ENCODE data around the gene NUFIP2.
"Not testable (repeated sequence)": the region's sequence is repeated elsewhere in the genome, so short reads cannot be mapped to it uniquely, and the experiment has no call there.

Gene NUFIP2, protein sequence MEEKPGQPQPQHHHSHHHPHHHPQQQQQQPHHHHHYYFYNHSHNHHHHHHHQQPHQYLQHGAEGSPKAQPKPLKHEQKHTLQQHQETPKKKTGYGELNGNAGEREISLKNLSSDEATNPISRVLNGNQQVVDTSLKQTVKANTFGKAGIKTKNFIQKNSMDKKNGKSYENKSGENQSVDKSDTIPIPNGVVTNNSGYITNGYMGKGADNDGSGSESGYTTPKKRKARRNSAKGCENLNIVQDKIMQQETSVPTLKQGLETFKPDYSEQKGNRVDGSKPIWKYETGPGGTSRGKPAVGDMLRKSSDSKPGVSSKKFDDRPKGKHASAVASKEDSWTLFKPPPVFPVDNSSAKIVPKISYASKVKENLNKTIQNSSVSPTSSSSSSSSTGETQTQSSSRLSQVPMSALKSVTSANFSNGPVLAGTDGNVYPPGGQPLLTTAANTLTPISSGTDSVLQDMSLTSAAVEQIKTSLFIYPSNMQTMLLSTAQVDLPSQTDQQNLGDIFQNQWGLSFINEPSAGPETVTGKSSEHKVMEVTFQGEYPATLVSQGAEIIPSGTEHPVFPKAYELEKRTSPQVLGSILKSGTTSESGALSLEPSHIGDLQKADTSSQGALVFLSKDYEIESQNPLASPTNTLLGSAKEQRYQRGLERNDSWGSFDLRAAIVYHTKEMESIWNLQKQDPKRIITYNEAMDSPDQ
- long read RNA-seq, donor 1, full-length matches to known transcripts, result 10 of 16 reads
- long read RNA-seq, donor 1, partial matches to known transcripts, result 6 of 16 reads
- long read RNA-seq, donor 1, other reads (novel, unspliced or antisense), result 0 of 16 reads
- long read RNA-seq, donor 2, full-length matches to known transcripts, result 1 of 1 reads
- long read RNA-seq, donor 2, partial matches to known transcripts, result 0 of 1 reads
- long read RNA-seq, donor 2, other reads (novel, unspliced or antisense), result 0 of 1 reads
- long read RNA-seq, donor 3, result 0 reads
- long read RNA-seq, donor 4, full-length matches to known transcripts, result 9 of 18 reads
- long read RNA-seq, donor 4, partial matches to known transcripts, result 9 of 18 reads
- long read RNA-seq, donor 4, other reads (novel, unspliced or antisense), result 0 of 18 reads
- long read RNA-seq, donor 5, result 0 reads
- long read RNA-seq, donor 6, full-length matches to known transcripts, result 5 of 19 reads
- long read RNA-seq, donor 6, partial matches to known transcripts, result 14 of 19 reads
- long read RNA-seq, donor 6, other reads (novel, unspliced or antisense), result 0 of 19 reads
- long read RNA-seq, donor 7, result 0 reads
- long read RNA-seq, donor 8, full-length matches to known transcripts, result 5 of 5 reads
- long read RNA-seq, donor 8, partial matches to known transcripts, result 0 of 5 reads
- long read RNA-seq, donor 8, other reads (novel, unspliced or antisense), result 0 of 5 reads

DNA sequence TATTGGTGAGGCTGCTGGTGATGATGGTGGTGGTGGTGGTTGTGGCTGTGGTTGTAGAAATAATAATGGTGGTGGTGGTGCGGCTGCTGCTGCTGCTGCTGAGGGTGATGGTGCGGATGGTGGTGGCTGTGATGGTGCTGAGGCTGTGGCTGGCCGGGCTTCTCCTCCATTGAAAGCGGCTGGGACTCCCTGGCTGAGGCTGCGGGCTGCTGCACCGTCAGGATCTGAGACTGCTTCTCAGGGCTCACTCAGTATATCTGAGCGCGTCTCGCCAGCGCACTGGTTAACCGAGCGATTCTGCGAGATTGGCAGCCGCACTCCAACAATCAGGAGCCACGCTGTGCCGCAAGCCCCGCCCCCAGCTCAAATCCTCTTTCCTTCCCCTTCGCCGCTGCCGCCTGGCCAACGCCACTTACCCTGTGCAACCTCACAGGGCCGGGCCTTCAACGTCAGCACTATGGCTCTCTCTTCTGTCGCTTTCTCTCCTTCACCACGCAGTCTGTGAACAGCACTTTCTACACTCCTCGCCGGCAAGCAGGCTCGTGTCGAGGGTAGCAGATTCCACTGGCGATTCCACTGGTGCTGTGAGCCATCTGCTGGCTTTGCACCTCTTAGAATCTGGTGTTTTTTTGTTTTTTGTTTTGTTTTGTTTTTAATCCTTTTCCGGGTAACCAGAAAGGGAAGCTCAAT is at the start of gene NUFIP2:
TSS of gene NUFIP2 (minus strand) at position 259 of the 690 bp plus-strand sequence. CDS start at position 170, 89 bp downstream.
- DNase-seq, result peak; percentile 89

DNA sequence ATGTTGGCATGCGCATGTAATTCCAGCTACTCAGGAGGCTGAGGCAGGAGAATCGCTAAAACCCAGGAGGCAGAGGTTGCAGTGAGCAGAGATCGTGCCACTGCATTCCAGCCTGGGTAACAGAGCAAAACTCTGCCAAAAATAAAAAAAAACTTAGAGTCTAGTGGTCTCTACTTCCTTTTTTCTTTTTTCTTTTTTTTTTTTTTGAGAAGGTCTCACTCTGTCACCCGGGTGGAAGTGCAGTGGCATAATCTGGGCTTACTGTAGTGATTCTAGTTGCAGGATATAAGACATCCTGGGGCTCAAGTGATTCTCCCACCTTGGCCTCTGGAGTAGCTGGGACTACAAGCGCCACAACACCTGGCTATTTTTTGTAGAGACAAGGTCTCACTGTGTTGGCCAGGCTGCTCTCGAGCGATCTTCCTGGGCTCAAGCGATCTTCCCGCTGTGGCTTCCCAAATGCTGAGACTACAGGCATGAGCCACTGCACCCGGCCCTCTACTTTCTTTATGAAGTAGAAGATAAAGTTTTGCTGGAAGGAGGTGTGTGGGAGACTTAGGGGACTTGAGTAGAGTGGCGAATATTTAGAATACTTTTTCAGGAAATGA is 48.3 kb upstream of the NUFIP2 start:
- DNase-seq, result no peak

DNA sequence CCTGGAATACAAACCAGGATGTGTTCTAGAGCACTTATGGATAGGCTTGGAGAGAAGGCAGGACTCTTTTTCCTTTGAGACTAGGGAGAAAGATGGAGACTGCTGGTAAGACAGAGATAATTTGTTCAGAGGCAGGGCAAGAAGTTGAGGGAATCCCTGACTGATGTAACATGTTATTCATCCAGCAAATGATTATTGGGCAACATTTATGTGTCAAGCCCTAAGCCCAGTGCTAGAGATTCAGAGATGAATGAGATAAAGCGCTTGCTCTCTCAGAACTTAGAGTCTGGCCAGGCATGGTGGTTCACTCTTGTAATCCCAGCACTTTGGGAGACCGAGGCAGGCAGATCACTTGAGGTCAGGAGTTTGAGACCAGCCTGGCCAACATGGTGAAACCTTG is 47.8 kb upstream of the NUFIP2 start:
- DNase-seq, result no peak

DNA sequence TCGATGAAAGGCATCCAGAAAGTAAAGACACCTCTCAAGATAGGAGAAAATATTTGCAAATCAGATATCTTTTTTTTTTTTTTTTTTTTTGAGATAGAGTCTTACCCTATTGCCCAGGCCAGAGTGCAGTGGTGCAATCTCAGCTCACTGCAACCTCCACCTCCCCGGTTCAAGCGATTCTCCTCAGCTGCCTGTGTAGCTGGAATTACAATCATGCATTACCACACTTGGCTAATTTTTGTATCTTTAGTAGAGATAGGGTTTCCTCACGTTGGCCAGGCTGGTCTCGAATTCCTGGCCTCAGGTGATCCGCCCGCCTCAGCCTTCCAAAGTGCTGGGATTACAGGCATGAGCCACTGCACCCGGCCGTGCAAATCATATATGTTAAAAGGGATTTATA is 45.1 kb upstream of the NUFIP2 start:
- not testable (repeated sequence) for DNase-seq

DNA sequence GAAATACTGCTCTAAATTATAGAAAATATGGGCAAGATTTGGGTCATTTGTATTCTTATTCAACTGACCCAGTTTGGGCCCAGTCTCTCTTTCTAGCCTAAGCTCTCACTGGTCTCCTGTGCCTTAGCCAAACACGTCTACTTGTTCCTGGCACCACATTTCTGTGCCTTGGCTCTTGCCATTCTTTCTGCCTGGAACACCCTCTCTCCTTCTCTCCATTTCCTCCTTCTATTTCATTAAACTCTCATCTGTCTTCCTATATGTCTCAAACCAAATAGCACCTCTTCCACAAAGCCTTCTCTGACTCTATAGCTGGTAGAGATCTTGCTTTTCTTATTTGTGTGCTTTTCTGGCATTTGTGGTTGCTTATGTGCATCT is 37.7 kb upstream of the NUFIP2 start:
- no peak for DNase-seq

DNA sequence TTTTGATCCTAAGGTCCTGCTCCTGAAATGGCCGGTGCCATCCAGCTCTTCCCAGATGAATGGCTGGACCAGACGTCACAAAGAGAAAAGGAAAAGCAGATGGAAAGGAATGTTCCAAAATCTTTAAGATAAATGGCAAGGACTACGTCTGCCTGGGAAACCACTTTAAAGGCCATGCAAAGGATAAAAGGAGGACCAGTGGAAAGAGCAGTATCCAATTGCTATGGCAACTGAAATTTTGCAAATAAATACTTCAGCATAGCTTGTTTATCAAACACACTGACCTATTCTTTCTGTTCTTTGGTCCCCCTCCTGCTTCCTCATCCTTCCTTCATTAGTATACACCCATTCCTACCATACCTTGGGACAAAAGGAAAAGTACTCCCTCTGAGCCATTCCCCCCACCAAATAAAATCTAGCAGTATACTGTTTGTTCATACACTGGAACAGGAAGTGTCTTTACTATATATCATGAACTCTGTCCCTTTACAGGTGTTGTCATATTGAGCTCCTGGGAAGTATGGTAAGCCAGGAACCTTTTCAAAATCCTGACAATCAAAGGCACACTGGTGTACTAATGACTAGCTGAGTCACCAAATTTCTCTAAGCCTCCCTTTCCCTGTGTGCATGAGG is 37.2 kb upstream of the NUFIP2 start:
- no peak for DNase-seq

DNA sequence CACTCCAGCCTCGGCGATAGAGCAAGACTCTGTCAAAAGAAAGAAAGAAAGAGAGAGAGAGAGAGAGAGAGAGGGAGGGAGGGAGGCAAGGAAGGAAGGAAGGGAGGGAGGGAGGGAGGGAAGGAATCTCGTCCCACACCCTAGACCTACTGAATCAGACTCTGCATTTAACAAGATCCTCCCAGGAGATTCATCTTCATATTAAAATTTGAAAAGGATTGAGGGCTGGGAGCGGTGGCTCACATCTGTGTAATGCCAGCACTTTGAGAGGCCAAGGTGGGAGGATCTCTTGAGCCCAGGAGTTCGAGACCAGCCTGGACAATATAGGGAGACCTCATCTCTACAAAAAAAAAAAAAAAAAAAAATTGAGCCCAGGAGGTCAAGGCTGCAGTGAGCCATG is 33.5 kb upstream of the NUFIP2 start:
- no peak for DNase-seq

DNA sequence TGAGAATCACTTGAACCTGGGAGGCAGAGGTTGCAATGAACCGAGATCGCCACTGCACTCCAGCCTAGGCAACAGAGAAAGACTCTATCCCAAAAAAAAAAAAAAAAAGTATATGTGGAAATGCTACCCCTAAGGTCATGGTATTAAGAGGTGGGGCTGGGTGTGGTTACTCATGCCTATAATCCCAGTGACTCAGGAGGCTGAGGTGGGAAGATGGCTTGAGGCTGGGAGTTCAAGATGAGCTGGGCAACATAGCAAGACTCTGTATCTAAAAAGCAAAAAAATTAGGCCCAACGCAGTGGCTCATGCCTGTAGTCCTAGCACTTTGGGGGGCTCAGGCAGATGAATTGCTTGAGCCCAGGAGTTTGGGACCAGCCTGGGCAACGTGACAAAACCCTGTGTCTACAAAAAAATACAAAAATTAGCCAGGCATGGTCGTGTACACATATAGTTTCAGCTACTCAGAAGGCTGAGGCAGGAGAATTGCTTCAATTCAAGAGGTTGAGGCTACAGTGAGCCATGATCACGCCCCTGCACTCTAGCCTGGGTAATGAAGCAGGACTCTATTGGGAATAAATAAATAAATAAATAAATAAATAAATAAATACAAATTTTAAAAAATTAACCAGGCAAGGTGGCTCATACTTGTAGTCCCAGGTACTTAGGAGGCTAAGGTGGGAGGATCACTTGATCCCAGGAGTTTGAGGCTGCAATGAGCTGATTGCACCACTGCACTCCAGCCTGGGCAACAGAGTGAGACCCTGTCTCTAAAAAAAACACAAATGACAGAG is 32.3 kb upstream of the NUFIP2 start:
- no peak for DNase-seq

DNA sequence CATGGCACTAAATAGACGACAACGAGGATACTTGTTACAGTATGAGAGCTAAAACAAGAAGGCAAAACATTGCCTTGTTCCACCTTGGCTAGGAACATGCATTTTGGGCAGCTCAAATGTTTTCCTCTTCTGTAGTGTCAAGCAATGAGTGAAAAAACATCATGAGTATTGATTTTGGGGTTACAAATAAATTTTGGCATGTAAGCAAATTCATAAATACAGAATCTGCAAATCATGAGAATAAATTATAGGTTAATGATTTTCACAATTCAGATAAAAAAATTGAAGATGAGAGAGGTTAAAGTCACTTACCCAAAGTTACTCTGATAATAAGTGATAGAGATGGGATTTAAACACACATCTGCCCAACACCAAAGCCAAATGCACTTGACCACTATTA is 28.4 kb upstream of the NUFIP2 start:
- DNase-seq, result no peak

DNA sequence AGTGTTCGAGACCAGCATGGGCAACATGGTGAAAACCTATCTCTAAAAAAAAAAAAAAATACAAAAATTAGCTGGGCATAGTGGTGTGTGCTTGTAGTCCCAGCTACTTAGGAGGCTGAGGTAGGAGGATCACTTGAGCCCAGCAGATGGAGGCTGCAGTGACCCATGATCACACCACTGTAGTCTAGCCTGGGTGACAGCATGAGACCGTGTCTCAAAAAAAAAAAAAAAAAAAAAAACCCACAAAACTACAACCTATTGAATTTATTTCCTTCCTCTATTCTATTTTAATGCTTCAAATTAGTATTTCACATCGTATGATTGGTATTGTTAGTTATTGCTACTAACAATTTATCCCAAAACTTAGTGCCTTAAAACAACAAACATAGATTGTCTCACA is 9.4 kb upstream of the NUFIP2 start:
- DNase-seq, result no peak

DNA sequence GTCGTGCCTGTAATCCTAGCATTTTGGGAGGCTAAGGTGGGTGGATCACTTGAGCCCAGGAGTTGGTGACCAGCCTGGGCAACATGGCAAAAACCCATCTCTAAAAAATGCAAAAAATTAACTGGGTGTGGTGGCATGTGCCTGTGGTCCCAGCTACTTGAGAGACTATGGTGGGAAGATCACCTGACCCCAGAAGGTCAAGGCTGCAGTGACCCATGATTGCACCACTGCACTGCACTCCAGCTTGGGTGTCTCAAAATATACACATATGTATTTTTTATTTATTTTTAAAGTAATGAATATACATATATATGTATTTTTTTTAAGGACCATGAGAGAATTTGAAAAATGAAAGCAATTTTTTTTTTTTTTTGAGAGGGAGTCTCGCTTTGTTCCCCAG is 5.1 kb upstream of the NUFIP2 start:
- no peak for DNase-seq

DNA sequence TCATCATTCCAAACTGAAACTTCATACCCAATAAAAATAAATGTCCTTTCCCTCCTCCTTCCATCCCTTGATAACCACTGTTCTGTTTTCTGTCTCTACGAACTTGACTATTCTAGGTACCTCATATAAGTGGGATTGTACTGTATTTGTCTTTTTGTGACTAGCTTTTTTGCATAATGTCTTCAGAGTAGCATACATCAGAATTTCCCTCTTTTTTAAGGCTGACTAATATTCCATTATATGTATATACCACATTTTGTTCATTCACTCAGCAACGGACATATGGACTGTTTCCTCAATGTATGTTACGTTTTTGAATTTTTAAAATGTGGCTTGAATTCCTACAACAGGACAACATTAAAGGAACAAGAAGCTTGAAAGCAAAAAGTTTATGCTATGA is 1.5 kb upstream of the NUFIP2 start:
- no peak for DNase-seq

DNA sequence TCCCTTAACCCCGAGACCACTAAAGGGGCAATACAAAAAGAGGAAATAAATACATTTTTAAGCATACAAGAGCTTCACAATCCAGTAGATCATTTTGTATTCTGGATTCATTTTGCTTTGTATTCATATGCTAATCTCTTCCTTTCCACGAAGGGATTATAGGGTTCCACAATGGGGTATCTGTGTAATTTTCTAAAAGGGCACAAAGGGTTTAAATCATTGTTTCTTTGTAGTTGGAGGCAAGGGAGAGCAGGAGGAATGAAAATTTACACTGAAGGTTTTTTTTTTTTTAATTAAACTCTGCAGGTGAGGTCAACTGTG is 592 bp upstream of the NUFIP2 start:
- DNase-seq, result no peak

DNA sequence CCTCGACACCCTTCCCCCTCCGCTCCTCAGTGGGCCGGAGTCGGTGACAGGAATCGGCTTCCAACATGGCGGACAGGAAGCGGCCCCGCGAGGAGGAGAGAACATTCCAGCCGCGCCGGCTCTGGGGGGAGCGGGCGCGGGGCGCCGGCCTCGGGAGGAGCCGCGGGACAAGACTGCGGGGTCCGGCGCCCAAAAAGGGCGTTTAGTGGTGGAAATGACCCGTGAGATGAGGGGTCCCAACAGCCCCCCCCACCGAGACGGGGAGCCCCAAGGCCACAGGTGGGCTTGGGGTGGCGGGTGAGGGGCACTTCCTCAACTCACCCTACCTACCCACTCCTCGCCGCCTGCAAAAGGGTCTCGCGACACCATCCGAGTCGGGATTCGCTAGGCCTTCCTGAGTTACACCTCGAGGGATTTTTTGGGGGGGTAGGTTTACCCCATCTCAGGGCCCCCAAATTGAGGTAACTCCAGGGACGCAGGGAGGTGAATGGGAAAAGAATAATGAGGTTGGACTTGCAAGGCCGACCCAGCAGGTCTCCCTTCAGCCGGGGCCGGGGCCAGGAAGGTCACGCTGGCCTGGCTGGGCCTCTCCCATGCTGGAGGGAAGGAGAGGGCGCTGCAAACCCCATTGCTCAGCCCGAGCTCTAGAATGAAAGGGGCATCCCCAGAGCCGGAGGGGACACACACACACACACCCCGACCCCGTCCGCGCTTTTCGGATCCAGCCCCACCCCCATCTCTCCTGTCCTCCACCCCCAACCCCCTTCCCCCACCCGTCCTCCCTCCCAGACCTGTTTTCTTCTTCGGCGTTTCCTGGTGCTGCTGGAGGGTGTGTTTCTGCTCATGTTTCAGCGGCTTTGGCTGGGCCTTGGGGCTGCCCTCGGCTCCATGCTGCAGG is 707 bp downstream of the NUFIP2 start:
- peak; percentile 77 for DNase-seq

DNA sequence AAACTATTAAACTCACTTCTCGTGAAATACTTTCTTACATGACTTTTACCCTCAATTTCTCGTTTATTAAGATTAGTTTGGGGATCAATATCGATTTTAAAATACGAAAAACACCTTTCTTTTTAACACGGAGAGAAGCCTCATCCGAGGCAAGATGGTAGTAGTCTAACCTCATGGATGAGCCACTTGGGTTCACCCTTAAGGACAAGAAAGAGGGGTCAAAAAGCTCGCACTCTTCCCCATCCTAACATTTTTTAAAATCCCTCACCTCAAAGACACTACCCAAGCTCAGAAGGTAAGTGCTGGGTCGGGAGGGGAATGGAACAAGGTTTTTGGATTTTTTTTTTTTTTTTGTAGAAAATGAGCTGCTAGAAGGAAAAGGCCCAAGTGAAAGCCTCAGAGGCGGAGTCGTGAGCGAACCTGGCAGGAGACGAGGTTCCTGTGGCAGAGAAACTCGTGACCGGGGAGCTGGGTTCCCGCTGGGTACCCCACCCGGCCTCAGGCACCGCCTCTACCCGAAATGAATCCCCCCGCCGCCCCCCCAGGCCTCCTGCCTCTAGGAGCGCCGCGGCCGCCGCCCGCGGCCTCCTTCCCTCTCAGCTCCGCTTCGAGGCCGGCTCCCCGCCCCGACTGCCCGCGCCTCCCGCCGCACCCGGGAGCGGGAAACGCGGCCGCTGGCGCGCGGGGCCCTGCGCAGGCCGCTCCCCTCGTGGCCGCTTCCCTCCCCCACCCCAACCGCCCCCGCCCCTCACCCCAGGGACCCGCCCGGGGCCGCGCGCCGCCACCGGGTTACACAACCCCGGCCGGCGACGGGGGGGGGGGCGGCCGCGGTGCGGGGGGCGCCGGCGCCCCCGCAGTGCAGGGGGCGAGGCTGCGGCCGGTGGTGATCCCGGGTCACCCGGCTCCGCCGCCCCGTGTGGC is 1.6 kb downstream of the NUFIP2 start:
- peak; percentile 57 for DNase-seq

DNA sequence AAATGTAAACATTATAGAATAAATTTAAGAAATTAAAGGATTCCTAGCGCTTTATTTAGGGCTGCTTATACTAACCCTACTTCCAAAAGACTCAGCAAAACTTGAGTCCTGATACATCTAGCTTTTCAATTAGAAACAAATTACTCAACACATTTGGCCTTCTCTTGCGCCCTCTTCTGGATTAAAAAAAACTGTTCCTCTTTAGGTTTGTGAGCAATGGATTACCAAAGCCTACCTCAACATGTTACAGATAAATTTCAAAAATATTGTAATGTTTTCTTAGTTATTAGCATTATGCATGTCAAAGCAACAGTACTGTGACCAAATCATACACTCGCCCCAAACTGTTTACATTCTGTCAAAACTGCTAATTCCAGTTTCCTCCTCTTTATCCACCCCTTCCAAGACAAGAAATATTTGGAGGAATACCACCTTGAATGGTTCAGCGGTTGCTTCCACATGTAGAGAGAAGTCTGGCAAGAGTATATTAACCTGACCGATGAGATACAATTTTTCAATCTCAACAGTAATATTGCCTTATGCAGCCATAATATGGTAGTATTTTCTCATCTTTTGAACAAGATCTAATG is 2.7 kb downstream of the NUFIP2 start:
- DNase-seq, result peak; percentile 23

DNA sequence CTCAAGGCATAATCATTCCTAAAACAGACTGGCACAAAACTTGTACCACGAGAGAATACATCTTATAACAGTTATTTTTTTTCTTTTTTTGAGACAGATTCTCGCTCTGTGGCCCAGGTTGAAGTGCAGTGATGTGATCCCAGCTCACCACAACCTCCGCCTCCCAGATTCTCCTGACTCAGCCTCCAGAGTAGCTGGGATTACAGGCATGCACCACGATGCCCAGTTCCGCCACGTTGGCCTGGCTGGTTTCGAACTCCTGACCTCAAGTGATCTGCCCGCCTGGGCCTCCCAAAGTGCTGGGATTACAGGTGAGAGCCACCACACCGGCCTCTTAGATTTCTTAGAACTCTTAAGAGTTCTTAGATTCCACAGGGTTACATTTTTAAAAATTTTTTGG is 4.1 kb downstream of the NUFIP2 start:
- DNase-seq, result no peak

DNA sequence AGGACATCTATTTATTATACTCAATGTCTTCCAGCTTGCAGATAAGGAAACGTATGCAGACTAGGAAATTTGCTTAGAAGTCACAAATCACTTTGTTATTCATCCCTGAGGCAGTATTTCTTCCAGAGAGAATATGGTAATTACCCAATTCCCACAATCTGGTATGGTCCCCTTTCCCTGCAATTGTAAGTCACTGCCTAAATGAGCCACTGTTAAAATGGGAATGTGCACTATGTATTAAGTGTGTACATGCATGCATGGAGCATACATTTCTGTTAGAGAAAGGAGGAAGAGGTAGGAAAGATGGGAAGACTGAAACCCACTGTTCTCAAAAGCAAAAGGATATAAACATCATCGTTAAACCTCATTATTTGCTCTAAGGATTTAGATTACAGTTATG is 10.0 kb downstream of the NUFIP2 start:
- DNase-seq, result no peak

All from right kidney (tissue), 9 donors.